GM06990 (cell line): ENCODE results near the gene C1orf226.
"Not testable (repeated sequence)": the region's sequence is repeated elsewhere in the genome, so short reads cannot be mapped to it uniquely, and the experiment has no call there.

Experiments
- DNase-seq: peaks from one replicate; pipeline ENCODE4 v3.0.0-alpha.2; 2011; ENCODE audit not compliant: insufficient read length; ENCODE audit errors: extremely low read depth
- H3K27me3 ChIP-seq: replicated peaks from 2 replicates; pipeline ENCODE4 v1.6.0; 2011; ENCODE audit warnings: low read length; ENCODE audit not compliant: control insufficient read depth, insufficient read depth
- H3K36me3 ChIP-seq: 2 replicates; pipeline ENCODE4 v1.5.1; 2011; ENCODE audit warnings: low read length; ENCODE audit not compliant: control insufficient read depth, insufficient read depth
- H3K4me3 ChIP-seq: replicated peaks from 2 replicates; pipeline ENCODE4 v1.5.1; 2011; ENCODE audit warnings: low read depth, mild to moderate bottlenecking, control low read depth, low read length
- TF ChIP-seq, protein P1 (sequence below): IDR thresholded peaks from 2 replicates; pipeline ENCODE4 v1.5.1; 2011; ENCODE audit warnings: low read length, control low read depth, mild to moderate bottlenecking, inconsistent platforms; ENCODE audit not compliant: insufficient read depth, poor library complexity, severe bottlenecking

The C1orf226 gene

GRCh38 chr1:162422662-162423375, 41.3 kb downstream of the C1orf226 start:
- TF ChIP-seq, protein P1, sequence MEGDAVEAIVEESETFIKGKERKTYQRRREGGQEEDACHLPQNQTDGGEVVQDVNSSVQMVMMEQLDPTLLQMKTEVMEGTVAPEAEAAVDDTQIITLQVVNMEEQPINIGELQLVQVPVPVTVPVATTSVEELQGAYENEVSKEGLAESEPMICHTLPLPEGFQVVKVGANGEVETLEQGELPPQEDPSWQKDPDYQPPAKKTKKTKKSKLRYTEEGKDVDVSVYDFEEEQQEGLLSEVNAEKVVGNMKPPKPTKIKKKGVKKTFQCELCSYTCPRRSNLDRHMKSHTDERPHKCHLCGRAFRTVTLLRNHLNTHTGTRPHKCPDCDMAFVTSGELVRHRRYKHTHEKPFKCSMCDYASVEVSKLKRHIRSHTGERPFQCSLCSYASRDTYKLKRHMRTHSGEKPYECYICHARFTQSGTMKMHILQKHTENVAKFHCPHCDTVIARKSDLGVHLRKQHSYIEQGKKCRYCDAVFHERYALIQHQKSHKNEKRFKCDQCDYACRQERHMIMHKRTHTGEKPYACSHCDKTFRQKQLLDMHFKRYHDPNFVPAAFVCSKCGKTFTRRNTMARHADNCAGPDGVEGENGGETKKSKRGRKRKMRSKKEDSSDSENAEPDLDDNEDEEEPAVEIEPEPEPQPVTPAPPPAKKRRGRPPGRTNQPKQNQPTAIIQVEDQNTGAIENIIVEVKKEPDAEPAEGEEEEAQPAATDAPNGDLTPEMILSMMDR = no peak
- DNase-seq = peak; percentile 4
- H3K36me3 ChIP-seq = no peaks in the 10 kb centered on the region
- H3K4me3 ChIP-seq = no peak overlapping the region
- no peaks in the 10 kb centered on the region for H3K27me3 ChIP-seq

DNA sequence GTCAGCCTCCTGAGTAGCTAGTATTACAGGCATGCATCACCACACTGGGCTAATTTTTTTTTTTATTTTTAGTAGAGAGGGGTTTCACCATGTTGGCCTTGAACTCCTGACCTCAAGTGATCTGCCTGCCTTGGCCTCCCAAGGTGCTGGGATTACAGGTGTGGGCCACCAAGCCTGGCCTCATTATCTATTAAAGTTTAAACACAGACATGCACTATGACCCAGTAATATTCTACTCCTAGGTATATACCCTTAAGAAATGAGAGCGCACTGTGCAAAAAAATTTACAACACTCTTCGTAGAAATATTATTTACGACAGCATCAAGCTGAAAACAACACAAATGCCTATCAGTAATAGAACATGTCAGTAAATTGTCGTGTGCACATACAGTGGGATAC, 49.1 kb downstream of the C1orf226 start:
- Histone ChIP-seq H3K27me3 (no peaks in the 10 kb centered on the region), H3K4me3 (no peak overlapping the region), H3K36me3 (no peaks in the 10 kb centered on the region)
- DNase-seq = no peak
- TF ChIP-seq, protein P1 = no peak

GRCh38 chr1:162432977-162433713, 51.6 kb downstream of the C1orf226 start:
- H3K4me3 ChIP-seq, DNase-seq, H3K36me3 ChIP-seq: not testable (repeated sequence)

More at GRCh38 chr1:162432977-162433713, 51.6 kb downstream of the C1orf226 start:
- not testable (repeated sequence) for H3K27me3 ChIP-seq
